GM21825 (cell line): ENCODE results near the gene MROH9.

Experiments
- ATAC-seq: cut with Tn5 transposase; IDR thresholded peaks from one replicate; pipeline ENCODE4 v1.9.1; 2021; ENCODE audit warnings: mild to moderate bottlenecking, moderate library complexity; ENCODE audit not compliant: unreplicated experiment

The MROH9 gene

GRCh38 chr1:171081314-171081753 lies 146.0 kb downstream of the MROH9 start:
- ATAC-seq, result no peak

GRCh38 chr1:171081763-171082201 lies 146.4 kb downstream of the MROH9 start:
- no peak for ATAC-seq

GRCh38 chr1:171082606-171083005 lies 147.3 kb downstream of the MROH9 start:
- no peak for ATAC-seq

- ATAC-seq, result no peak
Measured at GRCh38 chr1:171083222-171083621, 147.9 kb downstream of the MROH9 start.

- no peak for ATAC-seq
Measured at GRCh38 chr1:171084091-171084490, 148.8 kb downstream of the MROH9 start.

GRCh38 chr1:171084870-171085269 lies 149.5 kb downstream of the MROH9 start:
- ATAC-seq, result no peak

GRCh38 chr1:171087896-171088295 lies 152.6 kb downstream of the MROH9 start:
- no peak for ATAC-seq

GRCh38 chr1:171090604-171091003 lies 155.3 kb downstream of the MROH9 start, which contains the start of gene FMO3:
FMO3 (plus strand) TSS chr1:171090905; CDS start chr1:171092659, 1,754 bp downstream.
- no peak for ATAC-seq

GRCh38 chr1:171103862-171104261 lies 168.5 kb downstream of the MROH9 start:
- no peak for ATAC-seq

- ATAC-seq, result no peak
Measured at GRCh38 chr1:171107262-171107940, 172.1 kb downstream of the MROH9 start.

GRCh38 chr1:171107969-171108368 lies 172.6 kb downstream of the MROH9 start:
- no peak for ATAC-seq

GRCh38 chr1:171109966-171110365 lies 174.6 kb downstream of the MROH9 start:
- ATAC-seq, result no peak

- ATAC-seq, result no peak
Measured at GRCh38 chr1:171110621-171111326, 175.4 kb downstream of the MROH9 start.

- ATAC-seq, result no peak
Measured at GRCh38 chr1:171112119-171112518, 176.8 kb downstream of the MROH9 start.

GRCh38 chr1:171113382-171113781 lies 178.0 kb downstream of the MROH9 start:
- ATAC-seq, result no peak
